Upper lobe of left lung (tissue), 6 donors: ENCODE data around the gene LRRC26. TPM values are rescaled to one million over a fixed set of nuclear protein-coding genes. Genes with fewer than 3 reads are reported as not detected.
"Not testable (repeated sequence)": the region's sequence is repeated elsewhere in the genome, so short reads cannot be mapped to it uniquely, and the experiment has no call there.

Source experiments
- ATAC-seq, 2 donors: fragments of 200-7000 bp; cut with Tn5 transposase; one replicate each; pipeline ENCODE4 v1.9.1; 2022; ENCODE audit warnings: mild to moderate bottlenecking in 2 of 2, moderate library complexity in 2 of 2; ENCODE audit not compliant: low FRiP score in 2 of 2
- DNase-seq, 2 donors: peaks; one replicate each; pipeline ENCODE4 v3.0.0-alpha.2; 2019 to 2020
- H3K27ac ChIP-seq, 4 donors: fragments of 200-600 bp; sonication (generic); one replicate each; pipeline ENCODE4 v1.5.1; 2016 to 2019
- H3K27me3 ChIP-seq, 4 donors: fragments of 200-600 bp; sonication (generic); one replicate each; pipeline ENCODE4 v1.5.1; 2017 to 2019
- H3K36me3 ChIP-seq, 4 donors: fragments of 200-600 bp; sonication (generic); one replicate each; pipeline ENCODE4 v1.5.1; 2016 to 2019
- H3K4me1 ChIP-seq, 4 donors: fragments of 200-600 bp; sonication (generic); one replicate each; pipeline ENCODE4 v1.5.1; 2018 to 2019
- H3K4me3 ChIP-seq, 4 donors: fragments of 200-600 bp; sonication (generic); one replicate each; pipeline ENCODE4 v1.5.1; 2017 to 2019; ENCODE audit warnings: mild to moderate bottlenecking in 2 of 4, moderate library complexity in 1 of 4
- H3K9me3 ChIP-seq, 4 donors: fragments of 200-600 bp; sonication (generic); one replicate each; pipeline ENCODE4 v1.5.1; 2018 to 2019
- CTCF ChIP-seq, 6 experiments: fragments of 450-650 bp in 4 of 6; fragments of 200-600 bp in 2 of 6; sonication (generic) in 2 of 6; IDR thresholded peaks; one replicate each; pipeline ENCODE4 v1.5.1; 2016 to 2019; ENCODE audit warnings: antibody characterized with exemption in 6 of 6
- EP300 ChIP-seq, 4 donors: sonication (generic); formaldehyde crosslinking; IDR thresholded peaks; one replicate each; pipeline ENCODE4 v1.5.1; 2017; ENCODE audit warnings: antibody characterized with exemption in 4 of 4, control low read depth in 2 of 4
- POLR2A ChIP-seq, 4 donors: fragments of 450-650 bp; IDR thresholded peaks; one replicate each; pipeline ENCODE4 v1.5.1; 2016 to 2017; ENCODE audit warnings: antibody characterized with exemption in 4 of 4, mild to moderate bottlenecking in 2 of 4
- POLR2AphosphoS5 ChIP-seq, 2 donors: sonication (generic); formaldehyde crosslinking; IDR thresholded peaks; one replicate each; pipeline ENCODE4 v1.5.1; 2017; ENCODE audit warnings: antibody characterized with exemption in 2 of 2
- WGBS, 2 donors: methylation state at CpG; one replicate each; pipeline ENCODE4 v1.1.5; 2017 to 2018; 5-methylcytosine and 5-hydroxymethylcytosine counted together
- small RNA-seq, 4 donors: library from RNA; depleted of rRNA; stranded (forward); fragments of <200 nt; gene quantifications; one replicate each; pipeline ENCODE3, GENCODE V24; 2016
- total RNA-seq, 6 donors: library from RNA; depleted of rRNA in 4 of 6; stranded (reverse); fragments of >200 nt in 4 of 6; gene quantifications; one replicate each; pipeline versions ENCODE4 v1.1.0 to v1.2.1, GENCODE V29; 2016 to 2021
- donor health status: DM: no; HTN: no; CAD: no; lungs with moderate emphysema.
- donor health status: DM: no; HTN: yes; CAD: no; lungs with severe emphysema.

Gene LRRC26
- total RNA-seq, 6 donors from 2014 or later: 0.46 to 6.3 (median 1.7) TPM; not detected in 2

DNA sequence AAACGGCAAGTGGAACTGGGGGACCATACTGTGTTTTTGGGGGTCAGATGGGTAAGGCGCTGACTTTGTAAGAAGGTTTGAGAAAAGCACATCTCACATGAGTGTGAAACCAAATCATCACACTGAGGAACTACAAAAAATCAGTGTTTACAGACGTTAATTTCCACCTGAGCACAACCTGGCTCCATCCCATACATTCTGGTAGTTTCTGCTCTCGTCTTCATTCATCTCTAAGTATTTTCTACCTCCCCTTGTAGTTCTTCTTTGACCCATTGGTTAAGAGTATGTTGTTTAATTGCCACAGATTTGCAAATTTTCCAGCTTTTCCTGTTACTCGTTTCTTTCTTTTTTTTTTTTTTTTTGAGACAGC lies 46.4 kb downstream of the LRRC26 start:
- no peaks in the 10 kb centered on the region for H3K36me3 ChIP-seq
- DNase-seq (no peak), ATAC-seq (no peak)
- H3K27ac ChIP-seq: no peak overlapping the region
- WGBS, 2 donors: 71 to 76% methylated on average over 5 of the region's 5 CpGs
- no peaks in the 10 kb centered on the region for H3K9me3 ChIP-seq
- H3K4me3 ChIP-seq: no peak overlapping the region
- no peak for TF ChIP-seq POLR2A (IDR thresholded peaks at IDR 0.05)
- no peak for TF ChIP-seq CTCF (IDR thresholded peaks at IDR 0.05)
- no peak for TF ChIP-seq POLR2AphosphoS5 (IDR thresholded peaks at IDR 0.05)
- TF ChIP-seq EP300 (IDR thresholded peaks at IDR 0.05): no peak
- no peaks in the 10 kb centered on the region for H3K27me3 ChIP-seq
- peaks cover 17 to 29% (median 24%) of the 10 kb centered on the region in 4 donors for H3K4me1 ChIP-seq

GRCh38 chr9:137122796-137123467 lies 46.9 kb downstream of the LRRC26 start:
- not testable (repeated sequence) for H3K27ac ChIP-seq, H3K36me3 ChIP-seq, DNase-seq, ATAC-seq, H3K9me3 ChIP-seq, H3K27me3 ChIP-seq, H3K4me3 ChIP-seq
- peaks cover 12 to 23% (median 19%) of the 10 kb centered on the region in 4 donors for H3K4me1 ChIP-seq
- WGBS, 2 donors: 84 to 88% methylated on average over 16 of the region's 16 CpGs

DNA sequence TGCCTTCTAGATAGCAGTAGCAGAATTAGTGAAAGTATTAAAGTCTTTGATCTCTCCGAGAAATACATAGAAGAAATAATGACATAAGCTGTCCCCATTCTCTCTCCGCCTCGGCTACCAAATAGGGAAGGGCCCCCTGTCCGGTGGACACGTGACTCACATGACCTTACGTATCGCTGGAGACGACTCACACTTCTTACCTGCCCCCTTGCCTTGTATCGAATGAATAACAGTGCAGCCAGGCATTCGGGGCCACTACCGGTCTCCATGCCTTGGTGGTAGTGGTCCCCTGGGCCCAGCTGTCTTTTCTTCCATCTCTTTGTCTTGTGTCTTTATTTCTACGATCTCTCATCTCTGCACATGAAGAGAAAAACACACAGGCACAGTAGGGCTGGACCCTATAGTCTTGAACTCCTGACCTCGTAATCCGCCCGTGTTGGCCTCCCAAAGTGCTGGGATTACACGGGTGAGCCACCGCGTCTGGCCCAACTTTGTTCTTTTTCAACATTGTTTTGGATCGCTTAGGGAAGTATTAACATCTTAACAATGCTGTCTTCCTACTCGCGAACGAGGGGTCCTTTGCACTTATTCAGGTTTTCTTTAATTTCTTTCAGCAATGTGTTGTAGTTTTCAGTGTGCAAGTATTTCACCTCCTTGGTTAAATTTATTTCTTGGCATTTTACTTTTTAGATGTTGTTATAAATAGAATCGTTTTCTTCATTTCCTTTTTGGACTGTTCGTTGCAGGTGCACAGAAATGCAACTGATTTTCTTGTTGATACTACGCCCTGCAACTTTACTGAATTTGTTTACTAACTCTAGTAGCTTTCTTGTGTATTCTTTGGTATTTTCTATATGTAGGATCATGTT lies 47.7 kb downstream of the LRRC26 start:
- not testable (repeated sequence) for ATAC-seq, H3K9me3 ChIP-seq, H3K36me3 ChIP-seq, H3K27ac ChIP-seq, H3K4me3 ChIP-seq, DNase-seq, H3K27me3 ChIP-seq
- peaks cover 6 to 16% (median 11%) of the 10 kb centered on the region in 4 donors for H3K4me1 ChIP-seq
- WGBS, 2 donors: 72 to 73% methylated on average over 14 to 22 of the region's 25 CpGs

Small RNAs within 50 kb of the gene (small RNA-seq; reads per million reads assigned to genes)
- gene MIR3621: 0 reads per million in 4 donors

Other genes starting within 250 kb of the LRRC26 start
- gene FBXW5, start 225.3 kb downstream of the LRRC26 start, total RNA-seq: 100 to 1,000 TPM in 5 of 6 donors, 10 to 100 TPM in 1; 93.3 to 191 (median 153) TPM
- 1 to 10 TPM in 3 of 6 donors, not detected in 3; 1.8 to 4.4 (median 2.1) TPM for gene C8G, start 224.8 kb downstream of the LRRC26 start, total RNA-seq
- gene LCN12, start 217.8 kb downstream of the LRRC26 start, total RNA-seq: 1 to 10 TPM in 4 of 6 donors, under 1 TPM in 1, not detected in 1; 0.89 to 5.2 (median 2.3) TPM
- gene PTGDS, start 192.5 kb downstream of the LRRC26 start, total RNA-seq: 100 to 1,000 TPM in 5 of 6 donors, 10 to 100 TPM in 1; 31.7 to 395 (median 246) TPM
- 1 to 10 TPM in 4 of 6 donors, under 1 TPM in 1, not detected in 1; 0.61 to 6.3 (median 1.8) TPM for gene LCNL1, start 187.1 kb downstream of the LRRC26 start, total RNA-seq
- gene PAXX, start 177.6 kb downstream of the LRRC26 start, total RNA-seq: 100 to 1,000 TPM in 1 of 6 donors, 10 to 100 TPM in 5; 41.8 to 150 (median 52.8) TPM
- 100 to 1,000 TPM in 2 of 6 donors, 10 to 100 TPM in 4; 41.9 to 132 (median 85.2) TPM for gene CLIC3, start 173.5 kb downstream of the LRRC26 start, total RNA-seq
- gene ABCA2, start 141.8 kb downstream of the LRRC26 start, total RNA-seq: 10 to 100 TPM; 14.7 to 49.2 (median 29.6) TPM
- gene FUT7, start 138.0 kb downstream of the LRRC26 start, total RNA-seq: 1 to 10 TPM in 4 of 6 donors, under 1 TPM in 1, not detected in 1; 0.94 to 2.3 (median 2.0) TPM
- 100 to 1,000 TPM in 2 of 6 donors, 10 to 100 TPM in 4; 26.7 to 199 (median 73.2) TPM for gene NPDC1, start 123.9 kb downstream of the LRRC26 start, total RNA-seq
- under 1 TPM in 4 of 6 donors, not detected in 2; 0.34 to 0.98 (median 0.55) TPM for gene ENTPD2, start 116.0 kb downstream of the LRRC26 start, total RNA-seq
- 1 to 10 TPM in 4 of 6 donors, under 1 TPM in 2; 0.69 to 6.8 (median 1.4) TPM for gene SAPCD2, start 99.5 kb downstream of the LRRC26 start, total RNA-seq
- 10 to 100 TPM; 10.5 to 69.1 (median 34.0) TPM for gene UAP1L1, start 92.5 kb downstream of the LRRC26 start, total RNA-seq
- gene MAN1B1, start 83.1 kb downstream of the LRRC26 start, total RNA-seq: 10 to 100 TPM; 38.0 to 97.4 (median 54.1) TPM
- gene DPP7, start 55.3 kb downstream of the LRRC26 start, total RNA-seq: 100 to 1,000 TPM; 108 to 394 (median 229) TPM
- gene GRIN1, start 30.9 kb downstream of the LRRC26 start, total RNA-seq: 1 to 10 TPM in 1 of 6 donors, under 1 TPM in 2, not detected in 3; 0.17 to 2.1 (median 0.49) TPM
- not detected for gene TMEM210, start 2.0 kb upstream of the LRRC26 start, total RNA-seq
- gene ANAPC2, start 18.5 kb upstream of the LRRC26 start, total RNA-seq: 100 to 1,000 TPM in 1 of 6 donors, 10 to 100 TPM in 5; 31.9 to 174 (median 67.3) TPM
- gene SSNA1, start 18.6 kb upstream of the LRRC26 start, total RNA-seq: 100 to 1,000 TPM in 1 of 6 donors, 10 to 100 TPM in 5; 39.8 to 110 (median 73.0) TPM
- 10 to 100 TPM; 18.9 to 33.1 (median 27.1) TPM for gene TPRN, start 30.7 kb upstream of the LRRC26 start, total RNA-seq
- 10 to 100 TPM; 17.8 to 35.5 (median 31.1) TPM for gene TMEM203, start 35.6 kb upstream of the LRRC26 start, total RNA-seq
- gene NDOR1, start 35.6 kb upstream of the LRRC26 start, total RNA-seq: 10 to 100 TPM in 4 of 6 donors, 1 to 10 TPM in 2; 7.7 to 54.5 (median 18.5) TPM
- 10 to 100 TPM in 1 of 6 donors, 1 to 10 TPM in 5; 2.3 to 12.6 (median 4.5) TPM for gene RNF208, start 52.2 kb upstream of the LRRC26 start, total RNA-seq
- 1 to 10 TPM in 2 of 6 donors, under 1 TPM in 3, not detected in 1; 0.20 to 2.0 (median 0.97) TPM for gene CYSRT1, start 55.1 kb upstream of the LRRC26 start, total RNA-seq
- under 1 TPM in 3 of 6 donors, not detected in 3; 0.46 to 0.59 (median 0.57) TPM for gene RNF224, start 57.5 kb upstream of the LRRC26 start, total RNA-seq
- gene SLC34A3, start 60.9 kb upstream of the LRRC26 start, total RNA-seq: under 1 TPM in 2 of 6 donors, not detected in 4; 0.10 to 0.17 TPM
- 100 to 1,000 TPM; 120 to 539 (median 227) TPM for gene TUBB4B, start 71.2 kb upstream of the LRRC26 start, total RNA-seq
- under 1 TPM in 1 of 6 donors, not detected in 5; 0.23 TPM for gene STPG3, start 81.2 kb upstream of the LRRC26 start, total RNA-seq
- 10 to 100 TPM; 31.8 to 55.6 (median 49.8) TPM for gene NELFB, start 85.3 kb upstream of the LRRC26 start, total RNA-seq
- 10 to 100 TPM; 31.5 to 62.6 (median 39.2) TPM for gene TOR4A, start 107.7 kb upstream of the LRRC26 start, total RNA-seq
- gene NRARP, start 132.2 kb upstream of the LRRC26 start, total RNA-seq: 10 to 100 TPM in 3 of 6 donors, 1 to 10 TPM in 3; 3.1 to 26.9 (median 9.5) TPM